OCI-LY1 (cell line): Measurements from ENCODE around the gene NAV3.

Source experiments
- EZH2 ChIP-seq: fragments of 200-600 bp; sonication (generic), shearing (Covaris generic); IDR thresholded peaks from 2 replicates; pipeline ENCODE4 v1.8.0; 2017; ENCODE audit warnings: borderline replicate concordance, mixed run types, mild to moderate bottlenecking, antibody characterized with exemption, low read length, moderate library complexity, mixed read lengths
- TF ChIP-seq, protein P1 (sequence below): fragments of 200-600 bp; sonication (generic), shearing (Covaris generic); IDR thresholded peaks from 2 replicates; pipeline ENCODE4 v1.5.1; 2017; ENCODE audit warnings: mild to moderate bottlenecking, antibody characterized with exemption, low read length, moderate library complexity, mixed read lengths

DNA sequence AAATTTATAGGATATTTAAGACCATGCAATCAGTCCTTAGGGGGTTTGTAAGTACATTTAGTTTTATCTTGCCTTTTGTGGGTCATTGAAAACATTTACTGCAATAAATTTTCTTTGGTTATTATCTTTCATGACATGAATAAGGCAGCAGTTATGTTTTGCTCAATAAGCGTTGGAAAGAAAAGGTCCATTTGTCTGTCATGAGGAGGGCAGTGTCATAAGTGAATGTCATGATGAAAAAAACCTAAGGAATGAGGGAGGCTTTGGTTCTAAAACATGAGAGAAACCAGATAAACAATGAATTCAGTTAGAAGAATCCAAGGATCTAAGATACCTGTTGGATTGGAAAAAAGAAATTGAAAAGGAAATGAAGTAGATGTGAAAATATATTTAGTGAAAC, 209.4 kb downstream of the NAV3 start:
- TF ChIP-seq, protein P1, sequence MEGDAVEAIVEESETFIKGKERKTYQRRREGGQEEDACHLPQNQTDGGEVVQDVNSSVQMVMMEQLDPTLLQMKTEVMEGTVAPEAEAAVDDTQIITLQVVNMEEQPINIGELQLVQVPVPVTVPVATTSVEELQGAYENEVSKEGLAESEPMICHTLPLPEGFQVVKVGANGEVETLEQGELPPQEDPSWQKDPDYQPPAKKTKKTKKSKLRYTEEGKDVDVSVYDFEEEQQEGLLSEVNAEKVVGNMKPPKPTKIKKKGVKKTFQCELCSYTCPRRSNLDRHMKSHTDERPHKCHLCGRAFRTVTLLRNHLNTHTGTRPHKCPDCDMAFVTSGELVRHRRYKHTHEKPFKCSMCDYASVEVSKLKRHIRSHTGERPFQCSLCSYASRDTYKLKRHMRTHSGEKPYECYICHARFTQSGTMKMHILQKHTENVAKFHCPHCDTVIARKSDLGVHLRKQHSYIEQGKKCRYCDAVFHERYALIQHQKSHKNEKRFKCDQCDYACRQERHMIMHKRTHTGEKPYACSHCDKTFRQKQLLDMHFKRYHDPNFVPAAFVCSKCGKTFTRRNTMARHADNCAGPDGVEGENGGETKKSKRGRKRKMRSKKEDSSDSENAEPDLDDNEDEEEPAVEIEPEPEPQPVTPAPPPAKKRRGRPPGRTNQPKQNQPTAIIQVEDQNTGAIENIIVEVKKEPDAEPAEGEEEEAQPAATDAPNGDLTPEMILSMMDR: no peak
- no peak for TF ChIP-seq EZH2
